ENCODE data around the gene TAC4.

The TAC4 gene

GRCh38 chr17:49872754-49873377 lies 25.0 kb upstream of the TAC4 start:
- no peak for DNase-seq (ENCODE audit: low read depth)

GRCh38 chr17:49871211-49871610 lies 23.3 kb upstream of the TAC4 start:
- DNase-seq (ENCODE audit: low read depth) = no peak

- no peak for DNase-seq (ENCODE audit: low read depth)
Observed at GRCh38 chr17:49870298-49870697, 22.4 kb upstream of the TAC4 start.

DNA sequence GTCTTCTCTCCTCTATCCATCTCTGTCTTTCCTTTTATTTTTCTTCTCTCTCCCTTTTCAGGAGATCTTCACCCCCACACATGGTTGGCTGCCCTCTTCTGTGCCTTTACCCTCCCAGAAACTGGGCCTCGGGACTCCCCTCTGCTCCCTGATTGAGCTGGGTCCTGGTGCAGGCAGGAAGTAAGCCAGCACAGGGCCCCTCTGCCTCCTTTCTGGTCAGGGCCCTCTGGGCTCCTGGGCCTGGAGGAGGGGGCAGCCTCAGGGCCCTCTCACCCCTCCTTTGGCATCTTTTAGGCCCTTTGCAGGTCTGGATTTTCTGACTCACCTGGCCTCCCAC lies 21.1 kb upstream of the TAC4 start:
- DNase-seq (ENCODE audit: low read depth) = no peak

GRCh38 chr17:49866882-49867413 lies 19.1 kb upstream of the TAC4 start:
- no peak for DNase-seq (ENCODE audit: low read depth)

GRCh38 chr17:49866019-49866380 lies 18.1 kb upstream of the TAC4 start:
- no peak for DNase-seq (ENCODE audit: low read depth)

DNA sequence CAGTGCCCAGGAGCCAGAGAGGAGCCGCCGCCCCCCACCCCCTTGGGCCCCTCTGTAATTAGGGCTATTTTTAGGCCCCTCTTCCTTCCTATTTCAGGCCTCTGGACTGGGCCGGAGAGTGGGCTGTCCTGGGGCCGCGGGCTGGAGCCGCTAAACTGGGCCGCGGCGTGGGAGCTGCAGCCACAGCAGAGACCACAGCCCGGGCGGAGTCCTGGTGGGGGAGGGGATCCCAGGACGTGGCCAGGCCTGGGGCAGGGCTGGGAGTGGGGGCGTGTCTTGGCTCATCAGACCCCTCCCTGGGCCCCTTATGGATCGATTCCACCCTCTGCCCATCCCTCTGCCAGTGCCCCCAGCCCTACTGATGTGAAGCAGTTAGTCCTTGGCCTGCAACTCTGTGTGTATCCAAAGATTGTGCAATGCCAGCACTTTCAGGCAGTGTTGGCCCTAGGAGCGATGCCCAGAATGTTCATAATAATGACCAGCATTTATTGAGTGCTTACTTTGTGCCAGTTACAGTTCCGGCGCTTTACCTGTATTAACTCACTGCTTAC lies 15.0 kb upstream of the TAC4 start:
- no peak for DNase-seq (ENCODE audit: low read depth)

DNA sequence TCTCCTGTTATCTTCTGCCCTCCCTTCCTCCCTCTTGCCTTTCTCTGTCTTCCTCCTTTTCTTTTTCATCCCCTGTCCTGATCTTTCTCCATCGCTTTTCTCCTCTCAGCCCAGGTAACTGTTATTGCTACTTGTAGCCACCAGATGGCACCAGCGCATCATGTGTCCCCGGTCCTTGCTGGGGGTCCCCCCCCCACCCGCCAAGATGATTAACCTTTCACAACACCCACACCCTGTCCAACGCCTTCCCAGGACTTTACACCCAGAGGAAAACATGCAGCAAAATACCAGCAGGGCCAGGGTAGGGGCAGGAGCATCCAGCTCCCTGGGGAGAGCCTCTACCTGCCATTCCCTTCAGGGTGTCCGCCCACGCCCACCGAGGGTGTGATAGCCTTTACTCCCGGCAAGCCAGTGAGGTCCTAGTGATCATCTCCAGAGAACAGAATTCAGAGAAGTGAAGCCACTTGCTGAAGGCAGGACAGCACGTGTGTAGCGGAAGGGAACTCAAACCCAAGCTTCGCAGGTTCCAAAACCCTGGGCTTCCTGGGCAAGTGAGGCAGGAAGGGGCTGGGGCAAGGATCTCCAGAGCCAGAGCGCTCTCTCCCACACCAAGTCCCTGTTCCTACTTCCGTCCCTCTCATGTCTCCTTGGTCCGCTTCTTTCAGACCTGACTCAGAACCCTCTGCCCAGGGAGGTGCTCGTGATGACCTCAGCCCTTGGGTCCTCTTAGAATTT lies 13.4 kb upstream of the TAC4 start:
- peak; percentile 61 for DNase-seq (ENCODE audit: low read depth)

DNA sequence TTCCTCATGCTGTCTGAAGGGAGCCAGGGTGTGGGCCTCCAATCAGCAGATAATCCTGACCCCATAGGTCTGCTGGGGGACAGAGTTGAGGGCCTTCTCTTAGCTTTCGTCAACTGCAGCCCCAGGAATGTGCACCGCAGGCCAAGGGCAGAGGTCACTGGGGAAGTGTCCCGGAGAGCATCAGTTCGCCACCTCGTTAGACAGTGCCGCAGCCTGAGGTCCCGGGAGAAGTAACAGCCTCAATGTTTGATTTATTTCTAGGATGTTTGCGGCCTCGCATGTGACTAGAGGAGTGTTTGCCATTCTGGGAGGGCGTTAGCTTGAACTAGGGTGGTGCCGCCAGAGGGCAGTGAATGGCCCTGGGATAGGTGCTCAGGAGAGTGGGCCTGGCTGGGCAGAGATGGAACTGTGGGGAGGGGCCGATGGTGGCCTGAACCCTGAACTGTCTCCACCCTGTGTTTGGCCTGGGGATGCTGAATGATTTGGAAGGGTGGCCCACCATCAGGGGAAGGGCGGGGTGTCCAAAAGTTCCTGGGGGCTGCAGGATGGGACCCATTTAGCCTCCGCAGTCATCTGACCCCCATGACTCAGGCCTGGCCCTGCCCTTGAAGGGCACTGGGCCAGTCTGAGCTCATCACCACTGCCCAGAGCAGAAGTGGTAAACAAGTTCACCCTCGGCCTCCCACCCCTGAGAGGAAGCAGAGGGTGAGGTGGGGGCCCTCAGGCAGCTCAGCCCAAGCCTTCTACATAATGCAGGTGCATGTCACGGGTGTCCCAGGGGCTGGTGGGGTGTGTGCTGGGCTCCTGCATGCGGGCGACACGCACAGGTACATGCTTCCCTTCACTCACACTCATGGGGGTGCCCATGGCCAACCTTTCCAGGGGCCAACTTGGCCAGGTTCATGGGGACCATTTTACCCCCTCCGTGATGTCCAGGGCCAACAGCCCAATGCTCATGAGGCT lies 12.4 kb upstream of the TAC4 start:
- DNase-seq (ENCODE audit: low read depth) = no peak

DNA sequence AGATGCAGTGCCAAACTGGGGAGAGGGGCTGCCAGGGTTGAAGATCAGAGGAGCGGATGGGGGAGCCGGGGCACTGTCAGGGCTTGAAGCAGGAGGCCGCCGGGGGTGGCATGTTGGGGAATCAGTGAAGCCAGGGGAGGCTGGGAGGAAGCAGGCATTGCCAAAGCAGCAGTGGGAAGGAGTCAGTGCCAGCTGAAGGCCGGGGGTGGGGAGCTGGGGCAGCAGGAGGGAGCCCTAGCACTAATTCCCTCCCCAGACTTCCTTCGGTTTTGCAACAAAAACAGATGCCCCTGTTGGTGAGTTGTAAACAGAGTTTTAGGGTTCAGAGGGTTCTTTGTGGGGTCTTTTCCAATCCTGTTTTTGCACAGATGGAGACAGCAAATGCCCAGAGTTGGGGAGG lies 10.9 kb upstream of the TAC4 start:
- no peak for DNase-seq (ENCODE audit: low read depth)

GRCh38 chr17:49854126-49854525 lies 6.3 kb upstream of the TAC4 start:
- DNase-seq (ENCODE audit: low read depth) = no peak

- no peak for DNase-seq (ENCODE audit: low read depth)
Observed at GRCh38 chr17:49853470-49854015, 5.7 kb upstream of the TAC4 start.

DNA sequence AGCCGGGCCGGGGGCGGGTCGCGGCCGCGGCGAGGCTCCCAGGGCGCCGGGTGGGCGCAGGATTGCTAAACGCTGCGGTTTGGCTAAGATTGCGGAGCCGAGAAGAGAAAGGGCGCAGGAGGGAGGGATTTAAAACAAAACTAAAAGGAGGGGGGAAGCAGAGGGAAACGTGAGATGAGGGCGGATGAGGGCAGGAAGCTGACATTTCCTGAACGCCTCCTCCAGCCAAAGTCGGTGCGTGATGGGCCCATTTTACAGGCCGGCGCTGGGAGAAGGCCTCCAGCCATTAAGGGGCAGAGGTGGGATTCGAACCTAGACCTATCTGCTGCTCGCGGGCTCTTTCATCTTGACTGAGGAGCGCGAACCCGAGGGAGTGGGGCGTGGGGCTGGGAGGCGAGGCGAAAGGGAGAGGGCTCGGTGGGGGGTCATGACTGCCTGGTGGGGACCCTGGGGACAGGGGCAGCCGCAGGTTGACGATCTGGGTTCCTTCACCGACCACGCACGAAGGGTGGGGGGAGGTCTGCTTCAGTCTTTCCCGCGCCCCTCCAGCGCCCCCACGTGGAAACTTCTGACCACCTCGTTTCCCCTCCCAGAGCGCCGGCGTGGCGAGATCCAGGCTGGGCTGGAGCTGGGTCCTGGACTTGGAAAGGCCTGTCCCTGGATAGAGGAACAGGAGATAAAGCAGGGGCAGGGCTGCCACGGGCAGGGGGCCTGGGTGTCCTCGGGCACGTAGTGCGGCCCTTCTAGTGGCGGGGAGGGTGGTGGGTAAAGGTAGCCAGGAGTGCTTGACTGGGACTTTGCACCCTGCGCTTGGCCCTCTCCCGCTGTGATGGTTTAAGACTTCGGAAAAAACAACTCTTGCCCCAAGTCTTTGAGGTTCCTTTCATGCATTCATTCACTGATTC lies 3.8 kb upstream of the TAC4 start:
- DNase-seq (ENCODE audit: low read depth) = peak; percentile 78

DNA sequence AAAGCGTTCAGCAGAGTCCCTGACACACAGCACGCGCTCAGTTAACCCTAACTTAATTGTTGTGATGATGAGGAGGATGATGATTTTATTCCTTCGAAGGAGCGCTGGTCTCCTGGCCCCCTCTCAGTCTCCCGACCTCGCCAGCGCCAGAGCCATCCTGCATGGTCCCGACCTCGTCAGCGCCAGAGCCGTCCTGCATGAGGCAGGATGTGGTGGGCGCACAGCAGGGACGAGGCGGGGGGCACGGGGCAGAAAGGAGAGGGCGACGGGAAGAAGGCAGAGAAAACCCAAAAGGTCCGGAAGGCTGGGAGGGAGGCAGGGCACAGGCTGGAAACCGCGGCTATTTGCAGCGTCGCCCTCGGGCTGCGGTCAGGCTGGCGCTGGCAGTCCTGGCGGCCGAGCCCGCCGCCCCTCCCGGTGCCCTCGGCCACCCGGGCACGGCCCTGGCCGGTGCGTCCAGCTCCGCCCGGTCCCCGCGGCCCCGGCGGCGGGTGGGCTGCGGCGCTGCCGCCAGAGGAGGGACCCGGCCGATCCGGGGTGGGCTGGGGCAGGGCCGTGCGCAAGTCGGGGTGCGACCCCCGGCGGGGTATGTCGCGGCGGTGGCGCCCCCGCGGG lies 3.0 kb upstream of the TAC4 start:
- peak; percentile 39 for DNase-seq (ENCODE audit: low read depth)

GRCh38 chr17:49850218-49850610 lies 2.3 kb upstream of the TAC4 start:
- no peak for DNase-seq (ENCODE audit: low read depth)

GRCh38 chr17:49848739-49849138 lies 870 bp upstream of the TAC4 start:
- DNase-seq (ENCODE audit: low read depth) = no peak

DNA sequence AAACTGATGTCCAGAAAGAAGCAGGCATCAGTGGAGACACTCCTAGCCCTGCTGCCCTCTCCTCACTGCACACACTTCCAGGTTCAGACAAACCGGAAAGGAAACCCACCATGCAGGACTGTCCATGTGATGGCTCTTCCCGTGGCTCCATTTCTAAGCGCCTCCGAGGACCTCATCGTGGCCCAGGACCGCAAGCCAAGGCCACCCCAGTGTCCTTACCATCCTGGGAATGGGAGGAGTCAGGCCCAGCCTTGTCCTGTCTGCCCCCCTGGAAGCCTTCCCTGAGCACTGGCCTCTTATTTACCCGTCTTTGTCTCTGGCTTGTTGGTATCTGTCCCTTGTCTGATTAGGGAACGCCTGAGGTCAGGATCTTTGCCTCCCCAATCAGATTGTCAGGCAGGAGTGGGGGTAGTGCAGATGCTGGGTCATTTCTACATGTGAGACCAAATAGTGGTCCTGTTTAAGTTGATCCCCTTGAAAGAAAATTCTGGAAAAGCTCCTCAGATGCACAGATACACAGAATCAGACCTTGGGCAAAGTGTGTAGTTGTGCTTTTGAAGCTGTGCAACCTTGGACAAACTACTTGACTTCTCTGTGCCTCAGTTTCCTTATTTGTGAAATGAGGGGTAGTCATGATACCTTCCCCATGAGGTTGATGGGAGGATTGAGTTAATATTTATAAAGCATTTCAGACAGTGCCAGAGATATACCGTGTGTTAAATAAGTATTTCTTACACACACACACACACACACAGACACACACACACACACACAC lies 744 bp downstream of the TAC4 start:
- DNase-seq (ENCODE audit: low read depth) = no peak

- peak; percentile 59 for DNase-seq (ENCODE audit: low read depth)
Observed at GRCh38 chr17:49845321-49845720, 2.5 kb downstream of the TAC4 start.

GRCh38 chr17:49843774-49844350 lies 4.0 kb downstream of the TAC4 start:
- peak; percentile 27 for DNase-seq (ENCODE audit: low read depth)

Data from EH (cell line).